ENCODE results near the gene PDGFD. TPM values are rescaled to one million over a fixed set of nuclear protein-coding genes. Genes with fewer than 3 reads are reported as not detected.

The PDGFD gene
- total RNA-seq, 1 donor from 2014 or later: 0.76 TPM

- ATAC-seq: no peak
Measured at GRCh38 chr11:103997082-103997481, 166.9 kb downstream of the PDGFD start.

DNA sequence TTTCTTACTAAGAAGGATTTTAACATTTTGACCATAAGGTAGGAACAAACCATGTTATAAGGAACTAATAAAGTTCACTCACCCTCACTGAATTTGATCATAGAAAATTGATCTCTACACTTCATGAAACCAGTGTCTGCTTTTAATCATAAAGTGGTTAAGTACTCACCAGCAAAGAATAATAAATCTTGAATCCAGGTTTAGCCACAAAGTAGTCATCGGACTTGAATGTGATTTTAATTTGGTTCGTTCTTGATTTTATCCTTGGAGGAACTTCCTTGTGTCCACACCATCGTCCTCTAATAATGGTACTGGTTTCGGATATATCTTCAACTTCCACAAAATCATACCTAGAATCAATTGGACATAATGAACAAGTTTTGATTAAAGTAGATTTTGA, 168.1 kb downstream of the PDGFD start:
- ATAC-seq: no peak

DNA sequence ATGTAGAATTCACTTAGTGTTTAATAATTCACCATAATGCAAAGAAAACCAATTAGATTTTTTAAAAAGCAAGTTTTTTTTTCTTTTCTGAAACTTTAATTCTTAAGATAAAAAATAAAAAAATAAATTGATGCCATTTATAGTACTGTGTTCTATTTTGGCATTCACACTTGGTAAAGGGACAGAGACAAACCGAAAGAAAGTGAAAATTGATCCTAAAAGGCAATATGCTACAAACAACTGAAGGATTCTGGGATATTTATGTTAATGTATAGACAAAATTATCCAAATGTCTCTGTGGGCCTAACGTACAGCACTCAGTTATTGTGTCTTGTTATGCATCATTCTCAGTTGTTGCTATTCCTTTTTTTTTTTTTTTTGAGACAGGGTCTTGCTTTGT, 169.4 kb downstream of the PDGFD start:
- ATAC-seq: no peak

- no peak for ATAC-seq
Measured at GRCh38 chr11:103994094-103994493, 169.9 kb downstream of the PDGFD start.

- no peak for ATAC-seq
Measured at GRCh38 chr11:103993507-103993906, 170.4 kb downstream of the PDGFD start.

- peak; percentile 93 for ATAC-seq
Measured at GRCh38 chr11:103988595-103988969, 175.4 kb downstream of the PDGFD start.

- no peak for ATAC-seq
Measured at GRCh38 chr11:103987629-103988594, 176.0 kb downstream of the PDGFD start.

DNA sequence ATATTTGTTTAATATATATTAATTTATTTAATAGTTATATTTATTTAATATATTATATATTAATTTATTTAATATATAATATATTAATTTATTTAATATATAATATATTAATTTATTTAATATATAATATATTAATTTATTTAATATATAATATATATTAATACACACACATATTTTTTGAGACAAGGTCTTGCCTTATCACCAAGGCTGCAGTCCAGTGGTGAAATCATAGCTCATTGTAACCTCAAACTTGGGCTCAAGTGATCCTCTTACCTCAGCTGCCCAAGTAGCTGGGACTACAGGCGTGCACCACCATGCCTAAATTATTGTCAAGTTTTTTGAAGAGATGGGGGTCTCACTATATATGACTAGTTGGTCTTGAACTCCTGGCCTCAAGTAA, 178.9 kb downstream of the PDGFD start:
- no peak for ATAC-seq

DNA sequence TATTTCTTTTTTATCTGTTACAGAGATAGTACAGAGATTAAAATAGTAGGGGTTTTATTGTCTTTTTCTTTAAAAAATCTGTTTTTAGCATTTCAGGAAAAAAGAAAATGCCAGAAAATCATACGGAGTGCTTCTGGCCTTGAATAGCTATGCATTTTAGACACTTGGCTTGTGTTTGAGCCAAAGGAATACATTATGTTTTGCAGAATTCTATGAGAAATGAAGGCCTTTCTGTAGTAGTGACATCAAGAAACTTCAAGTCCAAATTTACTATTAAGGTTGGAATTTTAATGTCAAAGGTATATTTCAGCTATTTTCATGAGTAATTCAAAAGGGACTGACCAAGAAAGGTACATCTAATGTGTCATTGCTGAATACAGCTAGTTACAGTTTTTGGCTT, 183.8 kb downstream of the PDGFD start:
- ATAC-seq: no peak

- ATAC-seq: no peak
Measured at GRCh38 chr11:103978616-103979595, 185.0 kb downstream of the PDGFD start.

DNA sequence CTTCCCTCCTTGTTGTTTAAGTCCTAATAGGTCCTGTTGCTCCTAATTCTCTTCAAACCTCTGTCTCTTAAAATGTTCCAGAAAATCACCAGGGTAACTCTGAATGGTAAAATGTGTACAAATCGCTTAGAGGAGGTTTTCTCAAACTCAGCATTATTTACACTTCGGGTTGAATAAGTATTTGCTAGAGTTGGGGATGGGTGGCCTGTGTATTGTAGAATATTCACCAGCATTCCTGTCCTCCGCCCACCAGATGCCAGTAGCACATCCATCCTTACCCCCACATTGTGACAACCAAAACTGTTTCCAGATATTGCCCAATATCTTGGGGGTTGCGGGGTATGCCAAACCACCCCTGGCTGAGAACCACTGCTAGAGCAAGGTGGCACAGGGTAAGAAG, 191.9 kb downstream of the PDGFD start:
- ATAC-seq: no peak

DNA sequence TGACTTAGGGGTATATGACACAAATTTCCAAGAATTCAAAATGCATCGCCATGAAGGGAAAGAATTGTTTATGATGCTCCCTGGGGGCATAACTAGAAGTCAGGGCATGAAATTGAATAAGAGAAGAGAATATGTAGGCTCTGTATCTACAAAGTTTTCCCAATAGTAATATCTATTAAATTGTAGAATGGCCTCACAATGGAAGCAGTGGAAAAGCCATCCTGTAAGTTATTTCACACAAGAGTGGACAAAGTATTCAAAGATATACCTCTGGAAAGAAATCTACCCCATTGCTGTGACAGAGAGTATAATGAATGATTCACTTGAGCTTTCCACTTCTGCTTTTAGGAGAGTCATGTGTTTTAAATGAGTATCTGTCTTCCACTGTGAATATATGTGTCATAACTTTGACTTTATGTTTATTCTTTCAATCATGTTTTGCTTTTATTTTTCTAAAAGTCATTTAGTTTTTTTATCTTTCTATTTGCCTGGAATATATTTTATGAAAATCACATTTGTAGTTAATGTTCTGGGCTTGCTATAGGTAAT, 193.2 kb downstream of the PDGFD start:
- ATAC-seq: no peak

DNA sequence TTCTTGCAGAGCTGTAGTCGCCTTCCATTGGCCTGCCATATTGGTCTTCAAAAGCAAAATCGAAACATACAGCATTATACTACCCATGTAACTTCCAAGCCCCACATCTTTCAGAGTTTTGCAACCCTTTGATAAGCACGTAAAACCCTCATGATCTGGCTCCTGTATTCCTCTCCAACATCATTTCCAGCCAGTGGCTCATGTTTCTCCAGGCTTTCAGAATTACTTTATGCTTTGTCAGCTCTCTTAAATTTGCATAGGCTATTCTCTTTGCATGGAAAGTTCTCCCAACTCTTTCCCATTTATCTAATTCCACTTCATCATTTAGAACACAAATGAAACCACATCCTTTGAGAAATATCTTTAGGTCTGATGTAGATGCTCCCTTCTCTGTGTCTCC, 195.3 kb downstream of the PDGFD start:
- no peak for ATAC-seq

- no peak for ATAC-seq
Measured at GRCh38 chr11:103967985-103968384, 196.0 kb downstream of the PDGFD start.

DNA sequence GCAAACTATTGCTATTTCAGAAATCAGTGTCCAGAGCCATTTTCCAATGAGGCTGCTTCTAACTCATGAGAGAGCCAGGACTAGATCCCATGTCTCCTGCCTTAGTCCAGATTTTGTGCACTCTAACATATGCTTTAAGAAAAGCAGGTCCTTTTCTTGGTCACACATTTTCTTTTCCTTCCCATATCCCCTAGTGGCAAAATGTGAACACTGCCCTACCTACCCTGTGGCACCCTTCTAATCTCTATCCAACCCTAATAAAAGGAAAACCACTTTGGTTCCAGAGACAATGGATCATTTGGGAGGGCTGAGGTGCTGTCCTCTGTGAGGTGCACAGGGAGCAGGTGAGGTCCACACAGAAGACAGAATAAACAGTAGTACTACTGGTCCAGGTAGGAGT, 199.6 kb downstream of the PDGFD start:
- ATAC-seq: no peak

GRCh38 chr11:103963648-103964047, 200.3 kb downstream of the PDGFD start:
- no peak for ATAC-seq

- ATAC-seq: no peak
Measured at GRCh38 chr11:103961010-103961409, 202.9 kb downstream of the PDGFD start.

GRCh38 chr11:103960108-103960507, 203.8 kb downstream of the PDGFD start:
- ATAC-seq: no peak

GRCh38 chr11:103959279-103959942, 204.5 kb downstream of the PDGFD start:
- no peak for ATAC-seq

DNA sequence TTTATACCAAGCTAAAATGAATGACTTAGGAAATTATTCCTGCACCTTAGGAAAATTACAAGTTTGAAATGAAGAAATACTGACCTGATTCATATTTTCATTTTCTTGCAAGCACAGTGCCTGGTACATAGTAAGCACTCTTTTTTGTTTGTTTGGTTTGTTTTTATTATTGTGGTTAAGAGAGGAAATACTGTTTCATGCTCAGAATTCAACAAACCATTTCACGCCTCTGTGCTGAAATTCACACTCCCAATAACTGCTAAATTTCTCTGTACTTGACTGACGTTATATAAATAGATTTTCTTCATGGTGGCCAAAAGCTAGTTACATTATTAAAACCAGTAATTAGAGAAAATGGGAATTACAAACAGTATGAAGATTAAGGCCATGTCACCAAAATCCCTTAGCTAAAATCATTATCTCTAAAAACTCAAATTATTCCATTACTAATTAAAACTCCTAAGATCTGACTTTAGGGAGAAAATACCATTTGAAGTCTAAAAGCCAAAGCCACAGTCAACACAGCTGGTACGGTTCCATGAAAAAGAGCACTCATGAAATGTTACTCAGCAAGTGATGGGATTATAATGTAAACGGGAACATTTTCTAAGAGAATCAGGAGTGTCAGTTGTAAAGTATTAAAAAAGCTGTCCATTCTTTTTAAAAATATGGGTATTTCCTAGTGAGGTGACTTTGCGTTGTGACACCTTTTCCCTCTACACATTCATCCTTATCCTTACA, 205.3 kb downstream of the PDGFD start:
- no peak for ATAC-seq

DNA sequence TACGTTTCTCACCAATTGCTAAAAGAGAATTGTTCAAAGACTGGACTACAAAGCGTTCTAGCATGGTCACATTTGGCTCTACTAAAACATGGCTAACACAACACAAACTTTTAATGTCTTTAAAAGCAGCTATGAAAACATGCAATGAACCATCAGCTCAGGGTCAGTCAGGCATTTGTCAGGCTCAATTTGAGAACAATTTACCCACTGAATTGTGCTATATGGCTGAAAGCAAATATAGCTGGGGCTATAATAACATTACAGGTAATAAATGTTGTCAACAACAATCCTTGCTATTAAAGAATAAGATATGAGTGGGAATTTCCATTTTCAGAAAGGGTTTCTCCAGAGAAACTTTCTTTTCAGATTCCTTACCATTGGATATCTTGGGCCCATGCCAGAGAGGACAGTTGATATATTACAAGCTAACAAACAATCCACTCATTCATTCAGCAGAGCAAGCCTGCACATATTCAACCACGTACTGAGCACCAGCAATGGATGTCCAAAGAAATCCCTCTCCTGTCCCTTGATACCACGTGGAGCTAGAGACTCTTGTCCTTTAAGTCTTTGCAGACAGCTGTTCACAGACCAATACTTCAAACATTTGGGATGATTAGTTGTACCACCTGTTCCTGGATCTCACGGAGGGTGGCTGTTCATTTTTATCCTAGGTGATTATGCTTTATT, 210.0 kb downstream of the PDGFD start:
- ATAC-seq: no peak

Measured in esophagus mucosa (tissue), 1 donor.